GM15510 (cell line): ENCODE measurements around the gene EHHADH.

Source experiments
- POLR2A ChIP-seq: IDR thresholded peaks from 3 replicates; pipeline ENCODE4 v1.6.1; 2011; ENCODE audit warnings: borderline replicate concordance; ENCODE audit not compliant: insufficient read length; ENCODE audit errors: extremely low read depth

EHHADH gene

DNA sequence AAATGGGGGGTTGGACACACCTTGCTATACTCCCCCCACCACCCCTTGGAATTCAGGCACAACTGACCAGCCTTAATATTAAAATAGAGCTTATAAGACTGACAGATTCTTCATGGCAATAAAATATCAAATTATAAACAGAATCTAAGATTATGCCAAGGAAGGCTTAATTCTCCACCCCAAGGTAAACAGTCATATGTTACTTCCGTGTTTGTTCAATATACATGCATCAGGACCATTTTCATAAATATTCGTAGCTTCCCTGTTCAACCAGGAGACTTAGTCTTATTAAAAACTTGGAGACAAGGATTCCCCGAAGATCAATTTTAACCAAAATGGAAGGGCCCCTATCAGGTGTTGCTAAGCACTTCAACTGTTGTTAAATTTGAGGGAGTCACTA lies 13.3 kb upstream of the EHHADH start:
- TF ChIP-seq POLR2A = no peak

DNA sequence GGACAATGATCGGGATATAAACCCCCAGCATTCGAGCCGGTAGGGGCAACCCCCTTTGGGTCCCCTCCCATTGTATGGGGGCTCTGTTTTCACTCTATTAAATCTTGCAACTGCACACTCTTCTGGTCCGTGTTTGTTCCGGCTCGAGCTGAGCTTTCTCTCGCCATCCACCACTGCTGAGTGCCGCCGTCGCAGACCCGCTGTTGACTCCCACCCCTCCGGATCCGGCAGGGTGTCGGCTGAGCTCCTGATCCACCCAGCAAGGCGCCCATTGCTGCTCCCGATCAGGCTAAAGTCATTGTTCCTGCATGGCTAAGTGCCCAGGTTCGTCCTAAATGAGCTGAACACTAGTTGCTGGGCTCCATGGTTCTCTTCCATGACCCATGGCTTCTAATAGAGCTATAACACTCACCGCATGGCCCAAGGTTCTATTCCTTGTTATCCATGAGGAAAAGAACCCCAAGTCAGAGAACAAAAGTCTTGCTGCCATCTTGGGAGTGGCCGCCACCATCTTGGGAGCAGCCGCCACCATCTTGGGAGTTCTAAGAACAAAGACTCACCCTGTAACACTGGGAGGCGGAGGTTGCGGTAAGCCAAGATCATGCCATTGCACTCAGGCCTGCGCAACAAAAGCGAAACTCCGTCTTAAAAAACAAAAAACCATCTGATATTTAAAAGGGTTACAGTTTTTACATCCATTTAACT lies 11.2 kb upstream of the EHHADH start:
- no peak for TF ChIP-seq POLR2A

DNA sequence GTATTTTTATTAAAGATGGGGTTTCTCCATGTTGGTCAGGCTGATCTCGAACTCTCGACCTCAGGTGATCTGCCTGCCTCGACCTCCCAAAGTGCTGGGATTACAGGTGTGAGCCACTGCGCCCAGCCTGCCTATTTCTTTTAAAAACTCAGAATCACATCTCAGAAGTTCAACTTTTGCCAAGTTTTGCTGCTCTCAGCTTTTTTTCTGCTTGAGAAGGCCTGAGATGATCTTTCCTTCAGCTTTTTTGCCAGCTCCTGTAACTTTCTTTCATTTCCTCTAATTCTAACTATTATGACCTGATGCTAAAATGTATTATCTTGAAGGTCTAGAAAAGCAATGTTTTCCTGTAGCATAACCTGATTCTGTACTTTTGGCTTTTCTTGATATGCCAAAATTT lies 9.6 kb upstream of the EHHADH start:
- no peak for TF ChIP-seq POLR2A

DNA sequence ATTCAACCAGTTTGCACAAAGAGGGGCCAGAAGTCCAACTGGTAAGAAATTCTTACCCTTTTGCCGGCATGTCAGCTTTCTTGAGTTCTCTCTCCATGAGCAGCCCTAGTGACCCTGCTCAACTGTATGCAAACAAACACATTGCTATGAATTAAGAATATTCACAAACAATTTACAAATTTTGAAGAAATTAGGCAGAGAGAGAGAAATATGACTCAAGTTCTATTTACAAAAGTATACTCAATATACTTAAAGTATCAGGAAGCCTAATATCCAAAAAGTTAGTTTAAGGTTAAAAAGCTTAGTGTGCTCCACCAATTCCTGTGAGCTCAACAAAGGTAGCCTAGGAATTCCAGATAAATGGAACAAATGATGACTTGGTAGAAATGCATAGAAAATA lies 3.5 kb upstream of the EHHADH start:
- no peak for TF ChIP-seq POLR2A

DNA sequence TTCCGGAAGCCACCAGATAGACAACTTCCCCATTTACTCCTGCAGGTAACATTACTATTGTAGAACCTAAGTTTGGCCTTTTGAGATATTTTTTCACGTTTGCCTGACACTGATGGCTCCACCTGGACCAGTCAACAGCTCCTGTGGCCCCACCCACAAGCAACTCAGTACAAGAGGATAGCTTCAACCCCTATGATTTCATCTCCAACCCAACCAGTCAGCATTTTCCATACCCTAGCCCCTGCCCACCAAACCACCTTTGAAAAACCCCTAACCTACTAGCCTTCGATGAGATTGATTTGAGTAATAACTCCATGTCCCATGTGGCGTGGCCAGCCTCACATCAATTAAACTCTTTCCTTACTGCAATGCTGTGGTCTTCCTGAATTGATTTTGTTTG lies 950 bp upstream of the EHHADH start:
- no peak for TF ChIP-seq POLR2A

DNA sequence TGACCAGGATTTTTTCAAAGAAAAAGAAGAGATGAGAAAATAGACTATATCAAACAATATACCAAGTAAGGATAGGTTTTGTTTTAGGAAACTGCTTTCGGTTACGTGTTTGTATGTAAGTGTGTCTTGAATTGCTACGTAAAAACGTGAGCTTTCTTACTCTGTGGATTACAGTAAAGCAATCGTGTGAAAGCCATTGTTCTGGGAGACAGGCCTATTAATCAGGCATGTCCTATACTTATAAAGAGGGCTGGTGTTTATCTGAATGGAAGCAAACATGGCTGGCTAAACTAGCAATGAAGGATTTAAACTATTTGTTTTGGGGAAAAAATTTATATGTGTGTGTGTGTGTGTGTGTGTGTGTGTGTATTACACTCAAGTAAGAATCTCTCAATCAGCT lies 2.6 kb downstream of the EHHADH start:
- TF ChIP-seq POLR2A = no peak

DNA sequence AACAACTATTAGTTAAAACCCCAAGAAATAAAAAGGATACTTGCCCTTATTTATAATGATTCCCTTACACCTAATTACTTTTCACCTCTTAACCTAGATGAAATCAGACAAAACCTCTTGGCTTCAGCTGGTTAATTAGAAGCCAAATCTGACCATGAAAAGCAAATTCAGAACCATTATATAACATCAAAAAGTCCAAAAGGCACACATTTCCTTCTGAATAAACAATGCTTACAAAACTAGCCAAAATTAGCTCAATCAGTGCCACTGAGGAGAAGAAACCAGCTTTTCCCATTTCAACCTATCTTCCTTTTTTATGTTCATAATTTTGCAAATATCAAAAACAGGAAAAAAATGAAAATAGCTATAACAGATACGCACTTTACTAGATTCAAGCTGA lies 3.2 kb downstream of the EHHADH start:
- no peak for TF ChIP-seq POLR2A

DNA sequence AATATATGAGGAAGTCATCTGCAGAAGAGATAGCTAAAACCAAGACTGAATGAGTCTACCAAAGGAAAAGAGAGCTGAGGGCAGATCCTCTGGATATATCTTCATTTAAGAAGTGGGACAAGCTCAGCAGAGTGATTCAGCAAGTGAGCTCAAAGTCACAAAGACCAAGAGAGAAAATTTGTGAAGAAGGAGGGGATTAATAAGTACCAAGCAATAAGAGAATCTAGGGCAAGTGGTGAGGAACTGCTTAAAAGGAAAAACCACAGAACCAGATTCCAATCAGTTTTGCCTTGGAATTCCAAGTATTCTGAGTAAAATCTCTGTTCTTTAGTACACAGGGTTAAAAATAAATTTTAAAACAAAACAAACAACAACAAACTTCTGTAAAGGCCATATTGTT lies 3.6 kb downstream of the EHHADH start:
- no peak for TF ChIP-seq POLR2A

DNA sequence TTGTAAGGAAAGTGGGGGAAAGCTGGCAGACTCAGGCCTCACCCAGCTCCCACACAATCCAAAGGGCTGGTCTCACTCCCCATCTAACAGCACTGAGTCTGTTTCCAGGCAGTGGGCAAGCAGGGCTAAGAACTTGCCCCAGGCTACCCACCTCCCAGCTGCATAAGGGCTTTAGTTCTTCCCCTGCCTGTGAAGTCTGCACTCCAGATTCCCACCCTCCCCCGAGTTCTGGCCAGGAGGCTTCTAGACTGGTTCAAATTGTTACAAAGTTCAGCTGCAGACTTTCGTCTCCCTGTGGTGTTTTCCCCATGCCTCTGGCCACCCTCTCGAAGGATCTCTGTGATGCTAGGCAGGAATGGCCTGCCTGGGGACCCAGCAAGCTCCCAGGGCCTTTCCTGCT lies 11.2 kb downstream of the EHHADH start:
- TF ChIP-seq POLR2A = no peak

DNA sequence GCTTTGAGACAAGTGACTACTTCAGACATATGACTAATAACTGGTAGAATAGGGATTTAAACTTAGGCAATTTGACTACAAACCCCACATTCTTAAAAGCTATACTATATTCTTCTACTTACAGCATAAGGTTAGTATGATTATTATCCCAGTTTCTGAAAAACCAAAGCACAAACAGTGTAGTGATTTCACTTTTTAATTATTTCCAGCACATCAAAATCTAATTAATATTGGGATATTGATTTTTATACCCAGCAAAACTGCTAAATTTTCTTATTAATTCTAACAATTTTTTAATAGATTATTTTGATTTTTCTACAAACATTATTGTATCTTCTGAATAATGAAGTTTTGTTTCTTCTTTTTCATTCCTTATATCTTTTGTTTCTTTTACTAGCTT lies 16.9 kb downstream of the EHHADH start:
- no peak for TF ChIP-seq POLR2A

DNA sequence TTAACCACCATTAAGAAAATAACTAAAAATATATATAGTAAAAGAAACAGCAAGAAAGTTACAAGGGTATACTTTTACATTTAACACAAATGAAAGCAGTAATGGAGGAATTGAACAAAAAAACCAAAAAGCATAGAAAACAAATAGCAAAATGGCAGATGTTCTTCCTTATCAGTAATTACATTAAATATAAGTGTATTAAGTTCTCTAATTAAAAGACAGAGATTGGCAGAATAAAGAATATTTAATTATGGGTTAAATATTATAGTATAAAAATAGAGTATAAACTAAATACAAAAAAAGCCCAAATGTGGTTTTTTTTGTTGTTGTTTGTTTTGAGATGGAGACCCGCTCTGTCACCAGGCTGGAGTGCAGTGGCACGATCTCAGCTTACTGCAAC lies 20.5 kb downstream of the EHHADH start:
- TF ChIP-seq POLR2A = no peak

DNA sequence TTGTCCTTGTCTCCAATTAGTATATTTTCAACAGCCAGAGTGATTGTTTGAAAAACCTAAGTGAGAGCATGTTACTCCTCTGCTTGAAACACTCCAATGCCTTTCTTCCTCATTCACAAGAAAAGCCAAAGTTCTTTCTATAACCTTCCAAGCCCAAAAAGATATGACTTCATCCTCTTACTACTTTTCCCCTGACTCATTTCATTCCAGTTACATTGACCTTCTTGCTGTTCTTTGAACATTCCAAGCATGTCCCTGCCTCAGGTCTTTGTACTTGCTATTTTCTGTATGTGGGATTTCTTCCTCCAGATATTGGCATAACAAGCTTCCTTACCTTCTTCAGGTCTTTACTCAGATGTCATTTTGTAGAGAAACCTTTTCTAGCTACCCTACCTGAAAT lies 28.3 kb downstream of the EHHADH start:
- TF ChIP-seq POLR2A = no peak

DNA sequence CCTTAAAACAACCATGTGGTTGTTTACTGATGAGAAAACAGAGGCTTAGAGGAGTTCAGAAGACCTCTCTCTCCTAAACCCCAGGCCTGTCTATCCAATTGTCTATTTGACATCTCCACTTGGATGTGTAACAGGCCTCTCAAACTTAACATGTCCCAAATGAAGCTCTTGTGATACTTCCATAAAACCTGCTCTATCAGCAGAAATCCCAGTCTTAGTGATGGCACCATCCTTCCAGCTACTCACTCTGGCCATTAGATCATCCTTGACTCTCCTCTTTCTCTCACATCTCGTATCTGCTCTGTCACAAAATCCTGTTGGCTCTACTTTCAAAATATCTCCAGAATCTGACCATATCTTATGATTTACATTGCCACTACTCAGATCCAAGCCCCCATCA lies 28.8 kb downstream of the EHHADH start:
- no peak for TF ChIP-seq POLR2A

DNA sequence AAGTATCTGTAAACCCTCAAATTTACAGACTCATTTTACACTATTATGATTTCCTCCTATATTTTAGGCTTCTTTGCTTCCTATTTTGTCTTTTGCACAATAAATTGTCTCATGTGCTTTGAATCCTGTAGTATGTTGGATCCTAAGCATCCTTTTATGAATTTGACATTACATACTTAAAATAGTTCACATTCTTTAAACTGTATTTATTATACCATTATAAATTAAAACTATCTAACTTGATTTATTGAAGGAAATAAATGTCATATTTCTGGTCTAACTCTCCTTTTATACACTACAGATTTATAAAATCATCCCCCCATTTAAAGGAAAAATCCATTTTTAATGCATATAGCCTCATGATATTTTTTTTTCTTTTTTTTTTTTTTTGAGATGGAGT lies 32.6 kb downstream of the EHHADH start:
- no peak for TF ChIP-seq POLR2A

DNA sequence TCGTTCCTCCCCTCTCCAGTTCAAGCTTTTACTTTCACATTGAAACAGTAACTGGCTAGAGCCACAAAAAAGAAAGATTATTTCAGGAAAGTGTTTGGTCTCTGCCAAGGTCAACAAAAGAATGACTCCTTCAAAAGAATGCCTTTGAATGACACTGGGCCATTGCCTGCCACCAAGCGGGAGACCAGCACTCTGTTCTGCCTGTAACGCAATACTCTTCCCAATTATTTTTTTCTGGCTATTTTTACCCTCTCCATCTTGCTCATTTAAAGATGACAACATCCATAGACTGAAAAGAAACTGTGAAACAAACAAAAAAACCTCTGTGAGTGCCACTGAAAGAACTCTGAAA lies 37.3 kb downstream of the EHHADH start:
- TF ChIP-seq POLR2A = no peak

DNA sequence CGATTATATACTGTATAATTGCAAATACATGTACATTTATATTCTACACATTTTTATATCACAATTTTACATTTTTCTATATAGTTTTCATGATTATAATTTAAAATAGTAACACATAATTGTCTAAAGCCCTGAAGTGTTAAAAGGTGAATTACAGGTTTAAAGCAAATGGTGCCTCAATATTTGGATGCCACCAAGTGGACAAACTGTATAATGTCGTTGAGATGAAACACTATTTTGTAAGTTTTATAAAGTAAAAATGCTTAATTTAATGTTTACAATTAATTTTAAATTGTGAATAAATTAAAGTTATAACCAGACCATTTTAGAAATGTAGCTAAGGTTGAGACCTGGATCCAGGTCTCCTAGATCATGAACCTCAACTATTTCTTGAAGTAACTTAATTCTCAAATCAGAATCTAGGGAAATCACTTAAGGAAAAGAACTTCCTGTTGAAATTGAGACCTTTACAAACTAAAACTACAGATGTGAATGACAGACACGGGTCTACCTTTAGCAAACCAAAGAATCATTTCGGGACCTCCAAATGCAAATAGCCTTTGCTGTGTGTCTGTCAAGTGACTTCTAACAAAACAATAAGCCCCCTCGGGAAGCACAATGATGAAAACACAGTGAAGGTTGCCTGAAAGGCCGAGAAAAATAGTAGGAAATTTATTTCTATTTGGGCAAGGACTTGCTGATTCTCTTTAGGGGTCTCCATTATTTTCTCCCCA lies 37.8 kb downstream of the EHHADH start:
- TF ChIP-seq POLR2A = no peak
